GM10248 (cell line): ENCODE results near the gene SMPD3.

Experiments used
- CTCF ChIA-PET: fragments of 300-600 bp; sonication (Branson Sonifier 250); formaldehyde crosslinking; extraction: SDS; loops from one replicate; lab custom pipeline; 2021; ENCODE audit warnings: antibody characterized with exemption; lab: Yijun Ruan, JAX
- POLR2A ChIA-PET: fragments of 350-650 bp; sonication (Branson Sonifier 250); formaldehyde crosslinking; extraction: SDS; loops from one replicate; lab custom pipeline; 2020; ENCODE audit warnings: antibody characterized with exemption; lab: Yijun Ruan, JAX
- DNase-seq: peaks from one replicate; pipeline ENCODE4 v3.0.0; 2012; ENCODE audit errors: extremely low spot score
- CTCF ChIP-seq: IDR thresholded peaks from 2 replicates; pipeline ENCODE4 v1.5.1; 2012; ENCODE audit warnings: mild to moderate bottlenecking, low read depth; ENCODE audit errors: extremely low read depth, missing control alignments, control extremely low read depth

SMPD3 gene

GRCh38 chr16:68422396-68422960 is 25.8 kb downstream of the SMPD3 start:
- TF ChIP-seq CTCF, result no peak
- CTCF ChIA-PET, result interaction anchor here (1.0 to 3.1 kb wide), 6 partner anchors 9 to 378 kb away, joined by 3 to 10 read pairs (median 5); no protein-coding TSS in a partner anchor
- POLR2A ChIA-PET, result no interaction called here
- DNase-seq, result no peak

- POLR2A ChIA-PET, result no interaction called here
- TF ChIP-seq CTCF, result no peak
- no peak for DNase-seq
- CTCF ChIA-PET, result interaction anchor here (0.9 to 3.3 kb wide), 6 partner anchors 16 to 159 kb away, joined by 3 to 16 read pairs (median 4); no protein-coding TSS in a partner anchor
Measured at GRCh38 chr16:68421076-68421475, 27.2 kb downstream of the SMPD3 start.

- CTCF ChIA-PET, result interaction anchor here (0.9 to 3.3 kb wide), 6 partner anchors 24 to 159 kb away, joined by 3 to 16 read pairs (median 4); no protein-coding TSS in a partner anchor
- POLR2A ChIA-PET, result no interaction called here
- no peak for TF ChIP-seq CTCF
- DNase-seq, result no peak
Measured at GRCh38 chr16:68420366-68420942, 27.9 kb downstream of the SMPD3 start.

GRCh38 chr16:68417711-68418301 is 30.5 kb downstream of the SMPD3 start:
- ChIA-PET POLR2A (no interaction called here), CTCF (interaction anchor here (1.1 to 3.3 kb wide), 6 partner anchors 8 to 154 kb away, joined by 4 to 16 read pairs (median 5); partner anchors contain the start of gene SLC7A6)
- DNase-seq, result peak; percentile 74
- no peak for TF ChIP-seq CTCF

GRCh38 chr16:68416057-68417046 is 32.0 kb downstream of the SMPD3 start:
- no peak for TF ChIP-seq CTCF
- ChIA-PET POLR2A (no interaction called here), CTCF (interaction anchor here (1.1 to 1.8 kb wide), 9 partner anchors 9 to 152 kb away, joined by 3 to 6 read pairs (median 4); partner anchors contain the start of gene SLC7A6)
- DNase-seq, result no peak

GRCh38 chr16:68414581-68414980 is 33.7 kb downstream of the SMPD3 start:
- POLR2A ChIA-PET, result no interaction called here
- TF ChIP-seq CTCF, result no peak
- CTCF ChIA-PET, result no interaction called here
- no peak for DNase-seq
